OCI-LY3 (cell line): ENCODE measurements around the gene TNS1.

Source experiments
- H2AFZ ChIP-seq: fragments of 200-600, 300-600 bp; shearing (Covaris generic); 2 replicates; pipeline ENCODE4 v1.6.0; 2014; ENCODE audit warnings: antibody characterized with exemption, low read depth, low read length
- H3K27ac ChIP-seq: fragments of 200-600, 300-600 bp; sonication (generic); 2 replicates; pipeline ENCODE4 v1.5.1; 2014; ENCODE audit warnings: mild to moderate bottlenecking, low read length, moderate library complexity, mixed read lengths
- H3K27me3 ChIP-seq: fragments of 200-600, 300-600 bp; sonication (generic); 2 replicates; pipeline ENCODE4 v1.6.1; 2014; ENCODE audit warnings: low read depth, low read length, mixed read lengths
- H3K36me3 ChIP-seq: fragments of 200-600, 300-600 bp; sonication (generic); replicated peaks from 2 replicates; pipeline ENCODE3; 2014; ENCODE audit warnings: low read depth, low read length, mixed read lengths
- H3K4me1 ChIP-seq: fragments of 300-600, 200-600 bp; sonication (generic); 2 replicates; pipeline ENCODE4 v1.6.1; 2014; ENCODE audit warnings: low read length, mixed read lengths
- H3K4me2 ChIP-seq: fragments of 200-600, 300-600 bp; sonication (generic); 2 replicates; pipeline ENCODE4 v1.6.1; 2014; ENCODE audit warnings: low read length, mixed read lengths
- H3K4me3 ChIP-seq: fragments of 300-600, 200-600 bp; sonication (generic); 2 replicates; pipeline ENCODE4 v1.5.1; 2014; ENCODE audit warnings: antibody characterized with exemption, mild to moderate bottlenecking, low read length, moderate library complexity
- H3K79me2 ChIP-seq: fragments of 300-600, 200-600 bp; shearing (Covaris generic); 2 replicates; pipeline ENCODE4 v1.6.1; 2014; ENCODE audit warnings: mild to moderate bottlenecking, low read length, mixed read lengths
- H3K9ac ChIP-seq: fragments of 300-600, 200-600 bp; shearing (Covaris generic); 2 replicates; pipeline ENCODE4 v1.6.0; 2014; ENCODE audit warnings: mild to moderate bottlenecking, low read length, moderate library complexity
- H3K9me3 ChIP-seq: fragments of 200-600, 300-600 bp; shearing (Covaris generic); 2 replicates; pipeline ENCODE4 v1.6.1; 2014; ENCODE audit warnings: low read length, mixed read lengths; ENCODE audit not compliant: insufficient read depth
- H4K20me1 ChIP-seq: fragments of 200-600, 300-600 bp; sonication (generic); 2 replicates; pipeline ENCODE4 v1.6.1; 2016; ENCODE audit warnings: low read length, mixed read lengths; ENCODE audit not compliant: insufficient read depth
- CTCF ChIP-seq: fragments of 200-600, 300-600 bp; sonication (generic); IDR thresholded peaks from 2 replicates; pipeline ENCODE4 v1.5.1; 2014; ENCODE audit warnings: antibody characterized with exemption, low read length, low read depth
- EZH2phosphoT487 ChIP-seq: fragments of 200-600 bp; shearing (Covaris generic); IDR thresholded peaks from 2 replicates; pipeline ENCODE4 v1.6.1; 2018; ENCODE audit warnings: antibody characterized with exemption, mixed run types, low read depth

The TNS1 gene

GRCh38 chr2:217826991-217827390 lies 175.8 kb downstream of the TNS1 start:
- TF ChIP-seq CTCF: no peak
- no peak for TF ChIP-seq EZH2phosphoT487
- Histone ChIP-seq H3K27ac (no peak overlapping the region), H3K79me2 (no peaks in the 10 kb centered on the region), H4K20me1 (no peaks in the 10 kb centered on the region), H3K36me3 (no peaks in the 10 kb centered on the region), H3K4me2 (no peak overlapping the region), H3K9ac (no peak overlapping the region), H3K4me1 (no peaks in the 10 kb centered on the region), H3K27me3 (no peaks in the 10 kb centered on the region), H3K9me3 (no peaks in the 10 kb centered on the region), H2AFZ (no peak overlapping the region), H3K4me3 (no peak overlapping the region)

- no peaks in the 10 kb centered on the region for H4K20me1 ChIP-seq
- no peak overlapping the region for H2AFZ ChIP-seq
- H3K36me3 ChIP-seq: no peaks in the 10 kb centered on the region
- H3K79me2 ChIP-seq: no peaks in the 10 kb centered on the region
- H3K4me1 ChIP-seq: no peaks in the 10 kb centered on the region
- H3K27ac ChIP-seq: no peak overlapping the region
- H3K4me2 ChIP-seq: no peak overlapping the region
- TF ChIP-seq EZH2phosphoT487: no peak
- no peak for TF ChIP-seq CTCF
- H3K9ac ChIP-seq: no peak overlapping the region
- H3K9me3 ChIP-seq: no peaks in the 10 kb centered on the region
- no peak overlapping the region for H3K4me3 ChIP-seq
- H3K27me3 ChIP-seq: no peaks in the 10 kb centered on the region
These were observed 176.3 kb downstream of the TNS1 start for GRCh38 chr2:217826520-217826919.

GRCh38 chr2:217825469-217826235 lies 177.1 kb downstream of the TNS1 start:
- Histone ChIP-seq H3K27me3 (no peaks in the 10 kb centered on the region), H3K36me3 (no peaks in the 10 kb centered on the region), H4K20me1 (no peaks in the 10 kb centered on the region), H3K79me2 (no peaks in the 10 kb centered on the region), H3K4me1 (no peaks in the 10 kb centered on the region), H3K9ac (no peak overlapping the region), H3K4me3 (no peak overlapping the region), H3K9me3 (no peaks in the 10 kb centered on the region), H3K27ac (no peak overlapping the region), H2AFZ (no peak overlapping the region), H3K4me2 (no peak overlapping the region)
- TF ChIP-seq CTCF (no peak), EZH2phosphoT487 (no peak)

- no peaks in the 10 kb centered on the region for H4K20me1 ChIP-seq
- H3K27ac ChIP-seq: no peak overlapping the region
- no peak overlapping the region for H3K9ac ChIP-seq
- peaks cover 5% of the 10 kb centered on the region; the same call in 1 of the 2 replicates for H3K4me1 ChIP-seq
- H3K4me3 ChIP-seq: no peak overlapping the region
- no peak overlapping the region for H3K4me2 ChIP-seq
- no peaks in the 10 kb centered on the region for H3K9me3 ChIP-seq
- TF ChIP-seq CTCF (no peak), EZH2phosphoT487 (no peak)
- H3K36me3 ChIP-seq: no peaks in the 10 kb centered on the region
- H2AFZ ChIP-seq: no peak overlapping the region
- no peaks in the 10 kb centered on the region for H3K79me2 ChIP-seq
- no peaks in the 10 kb centered on the region for H3K27me3 ChIP-seq
These were observed 178.6 kb downstream of the TNS1 start for GRCh38 chr2:217824223-217824622.
